ENCODE data around the gene CIART. TPM values are rescaled to one million over a fixed set of nuclear protein-coding genes. Genes with fewer than 3 reads are reported as not detected.

The CIART gene
- total and polyA plus RNA-seq, 12 donors = 3.4 to 22.6 (median 15.1) TPM

DNA sequence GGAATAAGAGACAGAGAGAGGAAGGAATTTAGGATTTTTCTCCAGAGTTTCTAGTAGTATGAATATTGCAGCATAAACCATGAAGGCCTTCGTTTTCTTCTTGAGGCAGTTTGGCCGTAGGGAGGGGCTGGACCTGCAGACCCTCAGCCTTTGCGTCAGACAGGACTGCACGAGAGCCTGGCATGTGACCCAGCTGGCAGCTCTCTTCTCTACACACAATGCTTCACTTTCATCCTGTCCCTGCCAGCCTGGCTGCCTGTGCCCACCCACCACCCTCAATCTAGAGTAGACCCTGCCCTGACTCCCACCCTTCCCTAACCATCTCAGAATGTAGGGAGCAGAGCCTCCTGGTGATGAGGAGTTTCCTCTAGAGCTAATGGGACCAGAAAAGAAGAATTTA, 23.1 kb upstream of the CIART start:
- H3K9me3 ChIP-seq = no peaks in the 10 kb centered on the region
- peaks cover 0 to 32% (median 0%) of the 10 kb centered on the region in 7 donors for H3K27me3 ChIP-seq
- WGBS, 2 donors = 36 to 53% methylated on average over 4 of the region's 4 CpGs
- H3K4me3 ChIP-seq = no peak overlapping the region
- peaks cover 0 to 4% (median 1%) of the 10 kb centered on the region in 9 donors for H3K36me3 ChIP-seq
- intact Hi-C loops (cut with DNase I) = loop anchor here in 3 of 10 donors (5.0 to 10.0 kb wide), 3 partner anchors 63 to 436 kb away; partner anchors contain the start of genes GOLPH3L (in 1 of the 3) and PRPF3 (in 1 of the 3)
- peak overlapping the region in 3 of 10 donors; percentile 26 to 59 (median 34) for H3K27ac ChIP-seq
- peak in 2 of 8 donors; percentile 17 to 39 for ATAC-seq
- H3K4me1 ChIP-seq = peaks cover 5 to 48% (median 22%) of the 10 kb centered on the region in 9 donors
- DNase-seq = no peak
- TF ChIP-seq, protein P1, sequence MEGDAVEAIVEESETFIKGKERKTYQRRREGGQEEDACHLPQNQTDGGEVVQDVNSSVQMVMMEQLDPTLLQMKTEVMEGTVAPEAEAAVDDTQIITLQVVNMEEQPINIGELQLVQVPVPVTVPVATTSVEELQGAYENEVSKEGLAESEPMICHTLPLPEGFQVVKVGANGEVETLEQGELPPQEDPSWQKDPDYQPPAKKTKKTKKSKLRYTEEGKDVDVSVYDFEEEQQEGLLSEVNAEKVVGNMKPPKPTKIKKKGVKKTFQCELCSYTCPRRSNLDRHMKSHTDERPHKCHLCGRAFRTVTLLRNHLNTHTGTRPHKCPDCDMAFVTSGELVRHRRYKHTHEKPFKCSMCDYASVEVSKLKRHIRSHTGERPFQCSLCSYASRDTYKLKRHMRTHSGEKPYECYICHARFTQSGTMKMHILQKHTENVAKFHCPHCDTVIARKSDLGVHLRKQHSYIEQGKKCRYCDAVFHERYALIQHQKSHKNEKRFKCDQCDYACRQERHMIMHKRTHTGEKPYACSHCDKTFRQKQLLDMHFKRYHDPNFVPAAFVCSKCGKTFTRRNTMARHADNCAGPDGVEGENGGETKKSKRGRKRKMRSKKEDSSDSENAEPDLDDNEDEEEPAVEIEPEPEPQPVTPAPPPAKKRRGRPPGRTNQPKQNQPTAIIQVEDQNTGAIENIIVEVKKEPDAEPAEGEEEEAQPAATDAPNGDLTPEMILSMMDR (IDR thresholded peaks at IDR 0.05) = no peak

DNA sequence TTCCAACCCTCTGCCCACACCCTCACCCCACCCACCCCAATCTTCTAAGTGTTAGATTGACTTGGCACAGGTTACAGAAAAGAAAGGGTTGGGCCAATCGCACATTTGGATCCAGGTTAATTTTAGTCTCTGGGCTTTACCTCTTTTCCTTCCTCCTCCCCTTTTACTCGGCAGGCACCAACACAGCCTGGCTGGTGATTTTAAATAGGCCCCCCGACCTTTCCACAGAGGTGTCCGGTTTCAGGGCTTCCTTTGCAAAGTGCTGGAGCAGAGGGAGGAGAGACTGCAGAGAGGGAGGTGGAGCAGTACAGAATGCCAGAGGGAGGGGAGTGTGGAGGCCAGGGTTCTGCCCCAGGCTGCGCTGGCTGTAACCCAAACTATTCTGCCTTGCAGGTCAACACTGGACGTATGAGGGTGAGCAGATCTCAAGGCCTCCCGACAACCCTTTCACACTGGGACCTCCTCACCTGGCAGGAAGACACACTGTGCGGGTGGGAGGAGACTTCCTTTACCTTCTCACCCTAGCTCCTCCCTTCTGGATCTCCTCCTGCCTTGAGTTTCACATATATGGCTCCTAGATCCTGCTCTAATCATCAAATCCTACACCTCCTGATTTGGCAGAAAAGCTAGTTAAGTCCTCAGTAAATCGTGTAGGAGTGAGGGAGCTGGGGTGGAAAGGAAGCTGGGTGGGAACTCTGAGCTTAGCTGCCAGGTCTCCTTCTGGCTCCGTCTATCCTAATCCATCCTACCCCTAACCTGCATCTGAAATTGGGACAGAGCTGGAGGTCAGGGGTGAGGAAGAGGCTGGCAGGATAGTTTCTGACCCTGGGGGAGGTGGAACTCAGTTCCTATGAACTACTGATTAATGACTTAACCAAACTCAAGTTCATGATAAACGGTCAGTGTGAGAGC, 22.3 kb upstream of the CIART start:
- Histone ChIP-seq H3K27ac (peak overlapping the region in 5 of 10 donors; percentile 15 to 59 (median 37)), H3K4me1 (peaks cover 5 to 48% (median 22%) of the 10 kb centered on the region in 9 donors), H3K9me3 (no peaks in the 10 kb centered on the region), H3K36me3 (peaks cover 0 to 12% (median 9%) of the 10 kb centered on the region in 9 donors), H3K27me3 (peaks cover 0 to 32% (median 0%) of the 10 kb centered on the region in 7 donors), H3K4me3 (peak overlapping the region in 1 of 10 donors; percentile 10)
- ATAC-seq = peak in 7 of 8 donors; percentile 8 to 75 (median 37)
- DNase-seq = no peak
- WGBS, 2 donors = 18 to 20% methylated on average over 11 of the region's 11 CpGs
- intact Hi-C loops (cut with DNase I) = loop anchor here in 3 of 10 donors (5.0 to 10.0 kb wide), 3 partner anchors 62 to 435 kb away; partner anchors contain the start of genes GOLPH3L (in 1 of the 3) and PRPF3 (in 1 of the 3)
- TF ChIP-seq, protein P1 (IDR thresholded peaks at IDR 0.05) = no peak

DNA sequence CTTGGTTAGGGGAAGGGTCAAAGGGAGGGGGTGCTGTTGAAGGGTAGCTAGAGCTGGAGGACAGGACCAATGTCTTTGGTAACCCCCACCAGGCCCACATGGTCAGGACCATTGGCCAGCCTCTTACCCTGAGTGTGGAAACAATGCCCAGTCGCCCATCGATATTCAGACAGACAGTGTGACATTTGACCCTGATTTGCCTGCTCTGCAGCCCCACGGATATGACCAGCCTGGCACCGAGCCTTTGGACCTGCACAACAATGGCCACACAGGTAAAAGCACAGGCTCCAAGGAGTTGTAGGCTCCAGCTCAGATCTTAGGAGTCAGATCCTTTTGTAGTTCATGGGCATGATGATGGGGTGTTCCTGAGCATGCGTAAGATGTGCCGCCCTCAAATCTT, 21.0 kb upstream of the CIART start:
- no peak overlapping the region for H3K27ac ChIP-seq
- no peak for DNase-seq
- 89 to 94% methylated on average over 6 of the region's 6 CpGs for WGBS, 2 donors

More for the DNA sequence above, 21.0 kb upstream of the CIART start:
- intact Hi-C loops (cut with DNase I) = no loop called here
- TF ChIP-seq, protein P1 (IDR thresholded peaks at IDR 0.05) = no peak
- no peak overlapping the region for H3K4me3 ChIP-seq
- peaks cover 5 to 38% (median 12%) of the 10 kb centered on the region in 9 donors for H3K4me1 ChIP-seq
- peaks cover 0 to 30% (median 0%) of the 10 kb centered on the region in 7 donors for H3K27me3 ChIP-seq
- no peaks in the 10 kb centered on the region for H3K9me3 ChIP-seq
- ATAC-seq = no peak
- H3K36me3 ChIP-seq = peaks cover 0 to 26% (median 23%) of the 10 kb centered on the region in 9 donors
